HEK293 (cell line): ENCODE data around the gene P2RY6.

Experiments
- BCL6B ChIP-seq: fragments of 450-650 bp; formaldehyde crosslinking; IDR thresholded peaks from 2 replicates; pipeline ENCODE4 v1.5.1; 2017; ENCODE audit warnings: missing biosample characterization, missing genetic modification characterization
- GLIS2 ChIP-seq: fragments of 450-650 bp; formaldehyde crosslinking; IDR thresholded peaks from 2 replicates; pipeline ENCODE4 v1.5.1; 2016; ENCODE audit warnings: missing biosample characterization, missing genetic modification characterization
- HOXA7 ChIP-seq: sonication (generic); formaldehyde crosslinking; IDR thresholded peaks from 2 replicates; pipeline ENCODE4 v1.8.1; 2022; ENCODE audit warnings: missing genetic modification reagents, borderline replicate concordance
- KLF7 ChIP-seq: fragments of 450-650 bp; formaldehyde crosslinking; IDR thresholded peaks from 2 replicates; pipeline ENCODE4 v1.5.1; 2016; ENCODE audit warnings: missing biosample characterization, missing genetic modification characterization, borderline replicate concordance
- MEIS1 ChIP-seq: sonication (generic); formaldehyde crosslinking; IDR thresholded peaks from 2 replicates; pipeline ENCODE4 v1.8.1; 2022; ENCODE audit warnings: missing genetic modification reagents, mild to moderate bottlenecking, borderline replicate concordance
- YY1 ChIP-seq: fragments of 450-650 bp; formaldehyde crosslinking; IDR thresholded peaks from 2 replicates; pipeline ENCODE4 v1.5.1; 2018; ENCODE audit warnings: missing biosample characterization, missing genetic modification characterization
- ZBTB1 ChIP-seq: fragments of 450-650 bp; formaldehyde crosslinking; IDR thresholded peaks from 2 replicates; pipeline ENCODE4 v1.5.1; 2016; ENCODE audit warnings: missing biosample characterization, missing genetic modification characterization
- ZBTB20 ChIP-seq: fragments of 450-650 bp; formaldehyde crosslinking; IDR thresholded peaks from 2 replicates; pipeline ENCODE4 v1.5.1; 2016; ENCODE audit warnings: missing biosample characterization, missing genetic modification characterization
- ZNF10 ChIP-seq: fragments of 450-650 bp; formaldehyde crosslinking; IDR thresholded peaks from 2 replicates; pipeline ENCODE4 v1.5.1; 2017; ENCODE audit warnings: missing biosample characterization, missing genetic modification characterization
- ZNF24 ChIP-seq: fragments of 450-650 bp; formaldehyde crosslinking; IDR thresholded peaks from 2 replicates; pipeline ENCODE4 v1.5.1; 2016; ENCODE audit warnings: missing biosample characterization, missing genetic modification characterization
- ZNF274 ChIP-seq, 2 experiments: fragments of 200-500 bp in 1 of 2; fragments of 450-650 bp in 1 of 2; sonication (Bioruptor generic) in 1 of 2; formaldehyde crosslinking in 1 of 2; IDR thresholded peaks; 2 replicates each; pipeline versions ENCODE4 v1.5.1 to v1.6.1; 2014 to 2016; ENCODE audit warnings: borderline replicate concordance in 1 of 2, inconsistent platforms in 1 of 2, low read length in 1 of 2, missing biosample characterization in 1 of 2, missing genetic modification characterization in 1 of 2
- ZNF391 ChIP-seq: fragments of 450-650 bp; formaldehyde crosslinking; IDR thresholded peaks from 2 replicates; pipeline ENCODE4 v1.5.1; 2016; ENCODE audit warnings: low read depth, missing biosample characterization, missing genetic modification characterization, borderline replicate concordance
- ZNF423 ChIP-seq: fragments of 450-650 bp; formaldehyde crosslinking; IDR thresholded peaks from 2 replicates; pipeline ENCODE4 v1.5.1; 2016; ENCODE audit warnings: missing biosample characterization, missing genetic modification characterization
- ZNF426 ChIP-seq: fragments of 450-650 bp; formaldehyde crosslinking; IDR thresholded peaks from 2 replicates; pipeline ENCODE4 v1.5.1; 2017; ENCODE audit warnings: missing biosample characterization, missing genetic modification characterization, mild to moderate bottlenecking, inconsistent platforms, moderate library complexity
- ZNF585B ChIP-seq: fragments of 450-650 bp; formaldehyde crosslinking; IDR thresholded peaks from 2 replicates; pipeline ENCODE4 v1.5.1; 2016; ENCODE audit warnings: missing biosample characterization, missing genetic modification characterization
- ZNF600 ChIP-seq: fragments of 450-650 bp; formaldehyde crosslinking; IDR thresholded peaks from 2 replicates; pipeline ENCODE4 v1.5.1; 2016; ENCODE audit warnings: missing biosample characterization, missing genetic modification characterization
- ZNF610 ChIP-seq: fragments of 450-650 bp; formaldehyde crosslinking; IDR thresholded peaks from 2 replicates; pipeline ENCODE4 v1.5.1; 2016; ENCODE audit warnings: missing biosample characterization, missing genetic modification characterization, borderline replicate concordance
- ZNF660 ChIP-seq: fragments of 450-650 bp; IDR thresholded peaks from 2 replicates; pipeline ENCODE4 v1.5.1; 2018; ENCODE audit warnings: missing biosample characterization, mild to moderate bottlenecking, missing genetic modification characterization
- ZNF704 ChIP-seq: fragments of 450-650 bp; formaldehyde crosslinking; IDR thresholded peaks from 2 replicates; pipeline ENCODE4 v1.5.1; 2016; ENCODE audit warnings: missing biosample characterization, missing genetic modification characterization
- ZNF830 ChIP-seq: fragments of 450-650 bp; IDR thresholded peaks from 2 replicates; pipeline ENCODE4 v1.5.0; 2018; ENCODE audit warnings: missing biosample characterization, missing genetic modification characterization, low read depth, mild to moderate bottlenecking, moderate library complexity
- ZNF837 ChIP-seq: fragments of 450-650 bp; formaldehyde crosslinking; IDR thresholded peaks from 2 replicates; pipeline ENCODE4 v1.5.1; 2016; ENCODE audit warnings: missing biosample characterization, missing genetic modification characterization
- TF ChIP-seq, protein P1 (sequence below): fragments of 450-650 bp; formaldehyde crosslinking; IDR thresholded peaks from 2 replicates; pipeline ENCODE4 v1.5.1; 2016; ENCODE audit warnings: missing biosample characterization, missing genetic modification characterization
- TF ChIP-seq, protein P2 (sequence below): fragments of 450-650 bp; formaldehyde crosslinking; IDR thresholded peaks from 2 replicates; pipeline ENCODE4 v1.5.1; 2017; ENCODE audit warnings: missing biosample characterization, missing genetic modification characterization
- TF ChIP-seq, protein P3 (sequence below): fragments of 450-650 bp; formaldehyde crosslinking; IDR thresholded peaks from 2 replicates; pipeline ENCODE4 v1.5.1; 2017; ENCODE audit warnings: missing biosample characterization, missing genetic modification characterization
- TF ChIP-seq, protein P4 (sequence below): fragments of 450-650 bp; formaldehyde crosslinking; optimal IDR thresholded peaks from 2 replicates; pipeline ENCODE3; 2016; ENCODE audit warnings: missing biosample characterization, mild to moderate bottlenecking, missing genetic modification characterization
- TF ChIP-seq, protein P5 (sequence below): fragments of 450-650 bp; formaldehyde crosslinking; IDR thresholded peaks from 2 replicates; pipeline ENCODE4 v1.5.1; 2016; ENCODE audit warnings: missing biosample characterization, missing genetic modification characterization

Gene P2RY6

GRCh38 chr11:73321604-73322381 is 49.7 kb downstream of the P2RY6 start (continued):
- TF ChIP-seq, protein P1, sequence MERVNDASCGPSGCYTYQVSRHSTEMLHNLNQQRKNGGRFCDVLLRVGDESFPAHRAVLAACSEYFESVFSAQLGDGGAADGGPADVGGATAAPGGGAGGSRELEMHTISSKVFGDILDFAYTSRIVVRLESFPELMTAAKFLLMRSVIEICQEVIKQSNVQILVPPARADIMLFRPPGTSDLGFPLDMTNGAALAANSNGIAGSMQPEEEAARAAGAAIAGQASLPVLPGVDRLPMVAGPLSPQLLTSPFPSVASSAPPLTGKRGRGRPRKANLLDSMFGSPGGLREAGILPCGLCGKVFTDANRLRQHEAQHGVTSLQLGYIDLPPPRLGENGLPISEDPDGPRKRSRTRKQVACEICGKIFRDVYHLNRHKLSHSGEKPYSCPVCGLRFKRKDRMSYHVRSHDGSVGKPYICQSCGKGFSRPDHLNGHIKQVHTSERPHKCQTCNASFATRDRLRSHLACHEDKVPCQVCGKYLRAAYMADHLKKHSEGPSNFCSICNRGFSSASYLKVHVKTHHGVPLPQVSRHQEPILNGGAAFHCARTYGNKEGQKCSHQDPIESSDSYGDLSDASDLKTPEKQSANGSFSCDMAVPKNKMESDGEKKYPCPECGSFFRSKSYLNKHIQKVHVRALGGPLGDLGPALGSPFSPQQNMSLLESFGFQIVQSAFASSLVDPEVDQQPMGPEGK (tag by site-specific recombination) = peak; percentile 32
- TF ChIP-seq ZNF837 (tag by site-specific recombination) (no peak), ZNF423 (tag by site-specific recombination) (peak; percentile 58), ZNF660 (tag by site-specific recombination) (no peak), ZNF704 (tag by site-specific recombination) (no peak), ZBTB20 (tag by site-specific recombination) (no peak), ZNF600 (tag by site-specific recombination) (no peak; the same call in 1 of the 2 replicates), ZNF426 (tag by site-specific recombination) (no peak), KLF7 (tag by site-specific recombination) (no peak), HOXA7 (CRISPR knock-in tag) (no peak), BCL6B (tag by site-specific recombination) (no peak), ZNF10 (tag by site-specific recombination) (no peak), ZNF391 (tag by site-specific recombination) (no peak), ZNF274 (IDR thresholded peaks at IDR 0.05; ENCODE audit: low read length) (no peak), ZNF274 (tag by site-specific recombination; IDR thresholded peaks at IDR 0.05; ENCODE audit: borderline replicate concordance) (no peak), ZNF24 (tag by site-specific recombination) (no peak), GLIS2 (tag by site-specific recombination) (peak; percentile 56), MEIS1 (CRISPR knock-in tag) (no peak), ZNF610 (no peak), ZBTB1 (no peak), ZNF830 (tag by site-specific recombination) (no peak), ZNF585B (tag by site-specific recombination) (no peak), YY1 (no peak)
- TF ChIP-seq, protein P2, sequence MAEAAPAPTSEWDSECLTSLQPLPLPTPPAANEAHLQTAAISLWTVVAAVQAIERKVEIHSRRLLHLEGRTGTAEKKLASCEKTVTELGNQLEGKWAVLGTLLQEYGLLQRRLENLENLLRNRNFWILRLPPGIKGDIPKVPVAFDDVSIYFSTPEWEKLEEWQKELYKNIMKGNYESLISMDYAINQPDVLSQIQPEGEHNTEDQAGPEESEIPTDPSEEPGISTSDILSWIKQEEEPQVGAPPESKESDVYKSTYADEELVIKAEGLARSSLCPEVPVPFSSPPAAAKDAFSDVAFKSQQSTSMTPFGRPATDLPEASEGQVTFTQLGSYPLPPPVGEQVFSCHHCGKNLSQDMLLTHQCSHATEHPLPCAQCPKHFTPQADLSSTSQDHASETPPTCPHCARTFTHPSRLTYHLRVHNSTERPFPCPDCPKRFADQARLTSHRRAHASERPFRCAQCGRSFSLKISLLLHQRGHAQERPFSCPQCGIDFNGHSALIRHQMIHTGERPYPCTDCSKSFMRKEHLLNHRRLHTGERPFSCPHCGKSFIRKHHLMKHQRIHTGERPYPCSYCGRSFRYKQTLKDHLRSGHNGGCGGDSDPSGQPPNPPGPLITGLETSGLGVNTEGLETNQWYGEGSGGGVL (tag by site-specific recombination) = peak; percentile 20; the same call in 1 of the 2 replicates
- TF ChIP-seq, protein P3, sequence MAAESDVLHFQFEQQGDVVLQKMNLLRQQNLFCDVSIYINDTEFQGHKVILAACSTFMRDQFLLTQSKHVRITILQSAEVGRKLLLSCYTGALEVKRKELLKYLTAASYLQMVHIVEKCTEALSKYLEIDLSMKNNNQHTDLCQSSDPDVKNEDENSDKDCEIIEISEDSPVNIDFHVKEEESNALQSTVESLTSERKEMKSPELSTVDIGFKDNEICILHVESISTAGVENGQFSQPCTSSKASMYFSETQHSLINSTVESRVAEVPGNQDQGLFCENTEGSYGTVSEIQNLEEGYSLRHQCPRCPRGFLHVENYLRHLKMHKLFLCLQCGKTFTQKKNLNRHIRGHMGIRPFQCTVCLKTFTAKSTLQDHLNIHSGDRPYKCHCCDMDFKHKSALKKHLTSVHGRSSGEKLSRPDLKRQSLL (tag by site-specific recombination) = no peak
- TF ChIP-seq, protein P4, sequence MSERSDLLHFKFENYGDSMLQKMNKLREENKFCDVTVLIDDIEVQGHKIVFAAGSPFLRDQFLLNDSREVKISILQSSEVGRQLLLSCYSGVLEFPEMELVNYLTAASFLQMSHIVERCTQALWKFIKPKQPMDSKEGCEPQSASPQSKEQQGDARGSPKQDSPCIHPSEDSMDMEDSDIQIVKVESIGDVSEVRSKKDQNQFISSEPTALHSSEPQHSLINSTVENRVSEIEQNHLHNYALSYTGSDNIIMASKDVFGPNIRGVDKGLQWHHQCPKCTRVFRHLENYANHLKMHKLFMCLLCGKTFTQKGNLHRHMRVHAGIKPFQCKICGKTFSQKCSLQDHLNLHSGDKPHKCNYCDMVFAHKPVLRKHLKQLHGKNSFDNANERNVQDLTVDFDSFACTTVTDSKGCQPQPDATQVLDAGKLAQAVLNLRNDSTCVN (tag by site-specific recombination) = no peak
- TF ChIP-seq, protein P5, sequence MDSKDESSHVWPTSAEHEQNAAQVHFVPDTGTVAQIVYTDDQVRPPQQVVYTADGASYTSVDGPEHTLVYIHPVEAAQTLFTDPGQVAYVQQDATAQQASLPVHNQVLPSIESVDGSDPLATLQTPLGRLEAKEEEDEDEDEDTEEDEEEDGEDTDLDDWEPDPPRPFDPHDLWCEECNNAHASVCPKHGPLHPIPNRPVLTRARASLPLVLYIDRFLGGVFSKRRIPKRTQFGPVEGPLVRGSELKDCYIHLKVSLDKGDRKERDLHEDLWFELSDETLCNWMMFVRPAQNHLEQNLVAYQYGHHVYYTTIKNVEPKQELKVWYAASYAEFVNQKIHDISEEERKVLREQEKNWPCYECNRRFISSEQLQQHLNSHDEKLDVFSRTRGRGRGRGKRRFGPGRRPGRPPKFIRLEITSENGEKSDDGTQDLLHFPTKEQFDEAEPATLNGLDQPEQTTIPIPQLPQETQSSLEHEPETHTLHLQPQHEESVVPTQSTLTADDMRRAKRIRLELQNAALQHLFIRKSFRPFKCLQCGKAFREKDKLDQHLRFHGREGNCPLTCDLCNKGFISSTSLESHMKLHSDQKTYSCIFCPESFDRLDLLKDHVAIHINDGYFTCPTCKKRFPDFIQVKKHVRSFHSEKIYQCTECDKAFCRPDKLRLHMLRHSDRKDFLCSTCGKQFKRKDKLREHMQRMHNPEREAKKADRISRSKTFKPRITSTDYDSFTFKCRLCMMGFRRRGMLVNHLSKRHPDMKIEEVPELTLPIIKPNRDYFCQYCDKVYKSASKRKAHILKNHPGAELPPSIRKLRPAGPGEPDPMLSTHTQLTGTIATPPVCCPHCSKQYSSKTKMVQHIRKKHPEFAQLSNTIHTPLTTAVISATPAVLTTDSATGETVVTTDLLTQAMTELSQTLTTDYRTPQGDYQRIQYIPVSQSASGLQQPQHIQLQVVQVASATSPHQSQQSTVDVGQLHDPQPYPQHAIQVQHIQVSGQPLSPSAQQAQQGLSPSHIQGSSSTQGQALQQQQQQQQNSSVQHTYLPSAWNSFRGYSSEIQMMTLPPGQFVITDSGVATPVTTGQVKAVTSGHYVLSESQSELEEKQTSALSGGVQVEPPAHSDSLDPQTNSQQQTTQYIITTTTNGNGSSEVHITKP (tag by site-specific recombination) = 0 out of 2 replicates have a peak, but pooled peaks have one; percentile 42
